GM12878 (cell line): ENCODE measurements around the gene MS4A7. TPM values are rescaled to one million over a fixed set of nuclear protein-coding genes. Genes with fewer than 3 reads are reported as not detected.

ENCODE experiments used
- ATAC-seq: fragments of 200-7000 bp; cut with Tn5 transposase; 3 replicates; pipeline ENCODE4 v1.9.1; 2020; ENCODE audit warnings: mild to moderate bottlenecking, moderate library complexity
- BruUV-seq: library from RNA; stranded (reverse); fragments of 400-500 nt; replicated peaks from 2 replicates; lab custom pipeline; 2021; lab: Mats Ljungman, UMichigan
- CTCF ChIA-PET: fragments of 300-600 bp; sonication (Branson Sonifier 250); formaldehyde crosslinking; extraction: SDS; loops from one replicate; lab custom pipeline; 2021; ENCODE audit warnings: inconsistent platforms; lab: Yijun Ruan, JAX
- POLR2A ChIA-PET: fragments of 350-600 bp; formaldehyde crosslinking; extraction: SDS; loops from one replicate; lab custom pipeline; 2021; ENCODE audit warnings: inconsistent platforms; lab: Charles Lee
- RAD21 ChIA-PET: fragments of 300-600 bp; sonication (Branson Sonifier 250); formaldehyde crosslinking; loops from one replicate; lab custom pipeline; 2023; ENCODE audit warnings: antibody characterized with exemption; ENCODE audit not compliant: unreplicated experiment; lab: Charles Lee
- SMC1A ChIA-PET: fragments of 300-600 bp; sonication (Branson Sonifier 250); formaldehyde crosslinking; loops from one replicate; lab custom pipeline; 2023; ENCODE audit not compliant: unreplicated experiment, uncharacterized antibody; lab: Charles Lee
- DNase-seq: peaks from one replicate; pipeline ENCODE4 v3.0.0-alpha.2; 2011; ENCODE audit warnings: low read depth, low spot score
- FAIRE-seq: peaks from 3 replicates; lab custom pipeline; 2011; peaks lifted over from hg19 to GRCh38; lab: Jason Lieb, UNC
- H2AFZ ChIP-seq: 2 replicates; pipeline ENCODE4 v1.6.0; 2011; ENCODE audit warnings: low read depth, low read length, control low read depth; ENCODE audit not compliant: control insufficient read depth
- H3K27ac ChIP-seq: 2 replicates; pipeline ENCODE4 v1.5.1; 2011; ENCODE audit warnings: control low read depth; ENCODE audit not compliant: control insufficient read depth, insufficient read depth
- H3K27me3 ChIP-seq, 2 experiments: replicated peaks in 1 of 2; 2 replicates each; pipeline versions ENCODE4 v1.6.0 to v1.6.1; 2011; ENCODE audit warnings: low read length in 1 of 2; ENCODE audit not compliant: control insufficient read depth in 2 of 2, insufficient read depth in 2 of 2
- H3K36me3 ChIP-seq, 2 experiments: 2 replicates each; pipeline ENCODE4 v1.5.1; 2011; ENCODE audit warnings: low read length in 1 of 2; ENCODE audit not compliant: control insufficient read depth in 2 of 2, insufficient read depth in 2 of 2
- H3K4me1 ChIP-seq: 2 replicates; pipeline ENCODE4 v1.6.1; 2011; ENCODE audit warnings: mild to moderate bottlenecking, low read length, moderate library complexity, mixed read lengths; ENCODE audit not compliant: control insufficient read depth, insufficient read depth
- H3K4me2 ChIP-seq: 2 replicates; pipeline ENCODE4 v1.6.0; 2011; ENCODE audit warnings: control low read depth; ENCODE audit not compliant: control insufficient read depth, insufficient read depth
- H3K4me3 ChIP-seq: fragments of 200-600 bp; sonication (generic); 2 replicates; pipeline ENCODE4 v1.5.1; 2016
- H3K79me2 ChIP-seq: 2 replicates; pipeline ENCODE4 v1.6.0; 2011; ENCODE audit warnings: low read length; ENCODE audit not compliant: control insufficient read depth, insufficient read depth
- H3K9ac ChIP-seq: 2 replicates; pipeline ENCODE4 v1.8.0; 2011; ENCODE audit warnings: low read length, control low read depth, mixed read lengths; ENCODE audit not compliant: control insufficient read depth, insufficient read depth
- H3K9me3 ChIP-seq: replicated peaks from 3 replicates; pipeline ENCODE4 v1.5.1; 2011; ENCODE audit warnings: mild to moderate bottlenecking, low read length; ENCODE audit not compliant: control insufficient read depth, insufficient read depth
- H4K20me1 ChIP-seq: 2 replicates; pipeline ENCODE4 v1.6.0; 2011; ENCODE audit not compliant: control insufficient read depth, insufficient read depth
- CHD2 ChIP-seq: IDR thresholded peaks from 2 replicates; pipeline ENCODE4 v1.6.1; 2011; ENCODE audit warnings: low read depth, low read length, improper control_type of control experiment, borderline replicate concordance
- ETV6 ChIP-seq, 2 experiments: fragments of 450-650 bp in 1 of 2; IDR thresholded peaks in 1 of 2; conservative IDR thresholded peaks in 1 of 2; 2 replicates each; pipeline ENCODE4 v1.6.1; 2014; ENCODE audit warnings: antibody characterized with exemption in 1 of 2, borderline replicate concordance in 1 of 2, low read depth in 1 of 2, mild to moderate bottlenecking in 1 of 2, moderate library complexity in 1 of 2
- IRF5 ChIP-seq: fragments of 450-650 bp; IDR thresholded peaks from 2 replicates; pipeline ENCODE4 v1.6.1; 2017; ENCODE audit warnings: borderline replicate concordance
- MYC ChIP-seq: IDR thresholded peaks from 2 replicates; pipeline ENCODE4 v1.6.1; 2011; ENCODE audit warnings: mild to moderate bottlenecking, low read length, moderate library complexity, inconsistent platforms; ENCODE audit not compliant: insufficient read depth, insufficient replicate concordance, insufficient read length, severe bottlenecking
- PAX8 ChIP-seq: fragments of 450-650 bp; IDR thresholded peaks from 2 replicates; pipeline ENCODE4 v1.6.1; 2017; ENCODE audit warnings: mild to moderate bottlenecking, moderate library complexity
- POU2F2 ChIP-seq: IDR thresholded peaks from 3 replicates; pipeline ENCODE4 v1.6.1; 2011; ENCODE audit warnings: low read depth, mild to moderate bottlenecking, low read length, borderline replicate concordance
- PRDM15 ChIP-seq: fragments of 450-650 bp; formaldehyde crosslinking; IDR thresholded peaks from 2 replicates; pipeline ENCODE4 v1.4.0; 2020; ENCODE audit warnings: mild to moderate bottlenecking, moderate library complexity
- RUNX3 ChIP-seq: IDR thresholded peaks from 2 replicates; pipeline ENCODE4 v1.6.1; 2012; ENCODE audit warnings: low read length, inconsistent platforms
- ZBTB40 ChIP-seq: fragments of 450-650 bp; IDR thresholded peaks from 2 replicates; pipeline ENCODE4 v1.6.1; 2016; ENCODE audit warnings: mild to moderate bottlenecking, moderate library complexity, borderline replicate concordance
- ZNF207 ChIP-seq: fragments of 450-650 bp; IDR thresholded peaks from 2 replicates; pipeline ENCODE4 v1.6.1; 2014; ENCODE audit warnings: antibody characterized with exemption, mild to moderate bottlenecking, borderline replicate concordance
- WGBS: methylation state at CpG from one replicate; pipeline ENCODE4 v1.1.6; 2016; ENCODE audit warnings: low lambda C conversion rate; ENCODE audit not compliant: insufficient replicate concordance, insufficient coverage; ENCODE audit errors: missing lambda C conversion rate; 5-methylcytosine and 5-hydroxymethylcytosine counted together
- in situ Hi-C: fragments of 300-500 bp; cut with MboI; formaldehyde crosslinking; loops from 9 replicates; pipeline ENCODE4 v1.14.3; 2018; ENCODE audit warnings: mixed read lengths
- intact Hi-C: fragments of 100-400 bp; cut with micrococcal nuclease; formaldehyde crosslinking; loops from one replicate; pipeline ENCODE4 v1.14.2; 2022; ENCODE audit not compliant: unreplicated experiment
- polyA plus RNA-seq, 11 experiments: library from polyadenylated mRNA; depleted of rRNA in 4 of 11; unstranded in 6 of 11; stranded (reverse) in 5 of 11; fragments of >200 nt; fragmentation: Nextera tagmentation in 4 of 11; fragmentation: Illumina TruSeq in 1 of 11; extraction: Ambion mirVana in 4 of 11; extraction: Trizol in 1 of 11; gene quantifications; 1 replicate in 1 of 11; 2 replicates in 10 of 11; pipeline versions ENCODE4 v1.2.1 to v1.2.3, GENCODE V29; 2011 to 2016; ENCODE audit warnings: inconsistent platforms in 2 of 11, missing spikeins in 2 of 11, low read depth in 1 of 11
- total RNA-seq, 4 experiments: library from RNA; depleted of rRNA in 3 of 4; stranded (reverse); fragments of >200 nt in 3 of 4; fragmentation: Illumina TruSeq in 1 of 4; extraction: Trizol in 1 of 4; gene quantifications; 2 replicates each; pipeline versions ENCODE4 v1.2.1 to v1.2.3, GENCODE V29; 2013 to 2021
- TF ChIP-seq, protein P1 (sequence below): IDR thresholded peaks from 2 replicates; pipeline ENCODE4 v1.6.1; 2011; ENCODE audit warnings: borderline replicate concordance, low read depth, mild to moderate bottlenecking, moderate library complexity, low read length; ENCODE audit not compliant: insufficient read depth, poor library complexity, severe bottlenecking

Gene MS4A7
- total and polyA plus RNA-seq, 10 of the 15 experiments (the other 5 are each of a cell fraction or from before 2014, with no cell fraction given) = 1.7 to 17.0 (median 3.7) TPM

DNA sequence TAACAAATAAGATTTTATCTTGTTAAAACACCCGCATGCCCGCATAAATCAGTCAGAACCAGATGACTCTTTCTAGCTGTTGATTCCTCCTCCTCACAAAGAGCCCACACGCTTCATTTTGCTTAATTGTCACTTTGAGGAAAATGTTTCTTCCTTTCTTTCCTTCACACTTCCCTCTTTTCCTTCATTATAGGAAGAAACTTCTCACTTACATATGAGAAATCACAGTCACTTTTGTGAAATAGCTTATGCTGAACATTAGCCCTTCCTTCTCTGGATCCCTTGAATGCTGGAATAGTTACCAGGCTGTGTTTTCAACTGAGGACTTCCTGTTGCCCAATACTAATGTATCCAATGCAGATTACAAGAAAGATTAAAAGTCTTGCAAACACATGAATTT, 45.5 kb upstream of the MS4A7 start:
- no peaks in the 10 kb centered on the region for H3K79me2 ChIP-seq
- no peak overlapping the region for H3K27ac ChIP-seq
- in situ Hi-C loops (no loop called here), intact Hi-C loops (loop anchor here (10.0 kb wide), 1 partner anchor 432 kb away; no protein-coding TSS in a partner anchor)
- H3K4me3 ChIP-seq = no peak overlapping the region
- POLR2A ChIA-PET = no interaction called here
- H3K36me3 ChIP-seq = no peaks in the 10 kb centered on the region
- SMC1A ChIA-PET = interaction anchor here (1.0 to 6.8 kb wide), 18 partner anchors 10 to 302 kb away, joined by 3 to 68 read pairs (median 8); no protein-coding TSS in a partner anchor
- no TSS peak for BruUV-seq
- CTCF ChIA-PET = interaction anchor here (0.7 to 7.4 kb wide), 19 partner anchors 7 to 301 kb away, joined by 3 to 135 read pairs (median 13); no protein-coding TSS in a partner anchor
- no peak overlapping the region for H3K4me2 ChIP-seq
- no peaks in the 10 kb centered on the region; the same call in 2 of the 3 replicates for H3K9me3 ChIP-seq
- no peaks in the 10 kb centered on the region for H3K27me3 ChIP-seq
- no peak overlapping the region for H3K9ac ChIP-seq
- ATAC-seq (no peak), FAIRE-seq (no peak), DNase-seq (no peak)
- no peaks in the 10 kb centered on the region for H4K20me1 ChIP-seq
- no peak overlapping the region for H2AFZ ChIP-seq
- RAD21 ChIA-PET = interaction anchor here (1.5 to 5.2 kb wide), 6 partner anchors 12 to 285 kb away, joined by 4 to 30 read pairs (median 6); no protein-coding TSS in a partner anchor
- 91% methylated on average over 3 of the region's 3 CpGs for WGBS
- peaks cover 16% of the 10 kb centered on the region for H3K4me1 ChIP-seq
- TF ChIP-seq POU2F2 = no peak
- TF ChIP-seq, protein P1, sequence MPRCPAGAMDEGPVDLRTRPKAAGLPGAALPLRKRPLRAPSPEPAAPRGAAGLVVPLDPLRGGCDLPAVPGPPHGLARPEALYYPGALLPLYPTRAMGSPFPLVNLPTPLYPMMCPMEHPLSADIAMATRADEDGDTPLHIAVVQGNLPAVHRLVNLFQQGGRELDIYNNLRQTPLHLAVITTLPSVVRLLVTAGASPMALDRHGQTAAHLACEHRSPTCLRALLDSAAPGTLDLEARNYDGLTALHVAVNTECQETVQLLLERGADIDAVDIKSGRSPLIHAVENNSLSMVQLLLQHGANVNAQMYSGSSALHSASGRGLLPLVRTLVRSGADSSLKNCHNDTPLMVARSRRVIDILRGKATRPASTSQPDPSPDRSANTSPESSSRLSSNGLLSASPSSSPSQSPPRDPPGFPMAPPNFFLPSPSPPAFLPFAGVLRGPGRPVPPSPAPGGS = no peak
- TF ChIP-seq CHD2 = no peak
- TF ChIP-seq PAX8 = no peak
- no peak for TF ChIP-seq IRF5
- no peak for TF ChIP-seq ZBTB40
- no peak for TF ChIP-seq RUNX3
- TF ChIP-seq ETV6 (conservative IDR thresholded peaks at IDR 0.05 in 1 of 2, IDR thresholded peaks at IDR 0.05 in 1 of 2; ENCODE audit: borderline replicate concordance in 1 of 2, low read depth in 1 of 2) = no peak
- no peak for TF ChIP-seq MYC
- TF ChIP-seq ZNF207 = no peak
- TF ChIP-seq PRDM15 (CRISPR knock-in tag) = no peak
